H1 (cell line): ENCODE measurements around the gene CCNI2. TPM values are rescaled to one million over a fixed set of nuclear protein-coding genes. Genes with fewer than 3 reads are reported as not detected.

Source experiments
- CTBP2 ChIP-seq: IDR thresholded peaks from 2 replicates; pipeline ENCODE4 v1.7.0; 2011; ENCODE audit warnings: borderline replicate concordance, mild to moderate bottlenecking, moderate library complexity, mixed read lengths, low read length; ENCODE audit not compliant: insufficient read depth, insufficient read length
- EGR1 ChIP-seq: IDR thresholded peaks from 2 replicates; pipeline ENCODE4 v1.6.1; 2011; ENCODE audit warnings: low read depth, low read length, borderline replicate concordance
- HDAC2 ChIP-seq, 2 experiments: fragments of 300-600 bp in 1 of 2; sonication (generic) in 1 of 2; IDR thresholded peaks; 2 replicates each; pipeline ENCODE4 v1.6.1; 2011 to 2012; ENCODE audit warnings: low read depth in 2 of 2, low read length in 2 of 2, mild to moderate bottlenecking in 2 of 2, moderate library complexity in 2 of 2, borderline replicate concordance in 1 of 2, inconsistent platforms in 1 of 2
- KDM4A ChIP-seq: IDR thresholded peaks from one replicate; pipeline ENCODE4 v1.7.1; 2012; ENCODE audit warnings: low read depth, mild to moderate bottlenecking, moderate library complexity, low read length, inconsistent platforms; ENCODE audit not compliant: severe bottlenecking
- NRF1 ChIP-seq: IDR thresholded peaks from 2 replicates; pipeline ENCODE4 v1.6.1; 2011; ENCODE audit warnings: mild to moderate bottlenecking, low read depth, low read length, improper control_type of control experiment
- PHF8 ChIP-seq: fragments of 200-600 bp; sonication (generic); conservative IDR thresholded peaks from 2 replicates; pipeline ENCODE4 v1.7.1; 2012; ENCODE audit warnings: low read depth, mild to moderate bottlenecking, inconsistent platforms, low read length, moderate library complexity
- RBBP5 ChIP-seq: IDR thresholded peaks from 2 replicates; pipeline ENCODE4 v1.7.1; 2012; ENCODE audit warnings: low read depth, mild to moderate bottlenecking, inconsistent platforms, low read length, moderate library complexity, borderline replicate concordance
- RFX5 ChIP-seq: IDR thresholded peaks from 2 replicates; pipeline ENCODE4 v1.6.1; 2011; ENCODE audit warnings: low read depth, low read length, improper control_type of control experiment, borderline replicate concordance
- RNF2 ChIP-seq: fragments of 200-900, 300-1000 bp; sonication (generic); IDR thresholded peaks from 2 replicates; pipeline ENCODE4 v1.7.1; 2016; ENCODE audit warnings: borderline replicate concordance, low read depth, mild to moderate bottlenecking, antibody characterized with exemption, low read length; ENCODE audit not compliant: poor library complexity, severe bottlenecking; ENCODE audit errors: missing control alignments
- polyA plus RNA-seq, 7 experiments: library from polyadenylated mRNA; depleted of rRNA in 3 of 7; stranded (reverse) in 5 of 7; unstranded in 2 of 7; fragments of >200 nt in 5 of 7; fragments of 200-250 nt in 2 of 7; gene quantifications; 1 replicate in 5 of 7; 2 replicates in 1 of 7; 4 replicates in 1 of 7; pipeline versions ENCODE4 v1.2.1 to v1.2.3, GENCODE V29; 2011 to 2013; ENCODE audit warnings: missing spikeins in 2 of 7, mixed read lengths in 2 of 7
- total RNA-seq: library from RNA; stranded (reverse); fragmentation: NEBNext Ultra II Directional; extraction: Animal tissue kit (Norgen Biotek cat#: 25700); gene quantifications from 2 replicates; pipeline ENCODE4 v1.2.1, GENCODE V29; 2021
- TF ChIP-seq, protein P1 (sequence below): IDR thresholded peaks from 2 replicates; pipeline ENCODE4 v1.6.1; 2012; ENCODE audit warnings: inconsistent platforms

CCNI2 gene
- total and polyA plus RNA-seq, 2 of the 8 experiments (the other 6 are each of a cell fraction or from before 2014, with no cell fraction given): 1.3 to 1.4 TPM

- TF ChIP-seq RBBP5 (no peak), PHF8 (no peak), RFX5 (no peak), EGR1 (no peak), HDAC2 (IDR thresholded peaks at IDR 0.05; ENCODE audit: borderline replicate concordance in 1 of 2, low read depth in 2 of 2, low read length in 2 of 2) (no peak), KDM4A (peak; percentile 77), CTBP2 (no peak), NRF1 (no peak), RNF2 (peak; percentile 74)
- TF ChIP-seq, protein P1, sequence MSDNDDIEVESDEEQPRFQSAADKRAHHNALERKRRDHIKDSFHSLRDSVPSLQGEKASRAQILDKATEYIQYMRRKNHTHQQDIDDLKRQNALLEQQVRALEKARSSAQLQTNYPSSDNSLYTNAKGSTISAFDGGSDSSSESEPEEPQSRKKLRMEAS: peak; percentile 92
Measured at GRCh38 chr5:132747616-132748440, 602 bp downstream of the CCNI2 start (continued).
